HepG2 (cell line): ENCODE results near the gene URB1. TPM values are rescaled to one million over a fixed set of nuclear protein-coding genes. Genes with fewer than 3 reads are reported as not detected.

Experiments
- CENPX ChIP-seq: sonication (generic); formaldehyde crosslinking; IDR thresholded peaks from 2 replicates; pipeline ENCODE4 v1.9.0; 2021; ENCODE audit warnings: mild to moderate bottlenecking, missing genetic modification reagents, moderate library complexity
- DR1 ChIP-seq: sonication (generic); formaldehyde crosslinking; IDR thresholded peaks from 2 replicates; pipeline ENCODE4 v1.8.0; 2021; ENCODE audit warnings: mild to moderate bottlenecking, missing genetic modification reagents, inconsistent platforms
- ETS1 ChIP-seq: sonication (generic); formaldehyde crosslinking; IDR thresholded peaks from 2 replicates; pipeline ENCODE4 v1.4.0; 2020; ENCODE audit warnings: missing genetic modification reagents
- HCFC1 ChIP-seq: fragments of 150-350 bp; IDR thresholded peaks from 2 replicates; pipeline ENCODE4 v1.6.1; 2014; ENCODE audit warnings: low read depth, low read length
- HINFP ChIP-seq: sonication (generic); formaldehyde crosslinking; IDR thresholded peaks from 2 replicates; pipeline ENCODE4 v1.4.0; 2020; ENCODE audit warnings: low read depth, mild to moderate bottlenecking, missing genetic modification reagents
- HOXA3 ChIP-seq: sonication (generic); formaldehyde crosslinking; IDR thresholded peaks from 2 replicates; pipeline ENCODE4 v1.5.0; 2020; ENCODE audit warnings: missing genetic modification reagents
- MAFG ChIP-seq: sonication (generic); formaldehyde crosslinking; IDR thresholded peaks from 2 replicates; pipeline ENCODE4 v1.5.1; 2020; ENCODE audit warnings: mild to moderate bottlenecking, missing genetic modification reagents
- NPAS2 ChIP-seq: sonication (generic); formaldehyde crosslinking; IDR thresholded peaks from 2 replicates; pipeline ENCODE4 v1.8.0; 2022; ENCODE audit warnings: mild to moderate bottlenecking, missing genetic modification reagents, borderline replicate concordance
- SMAD9 ChIP-seq: sonication (generic); formaldehyde crosslinking; IDR thresholded peaks from 2 replicates; pipeline ENCODE4 v1.5.1; 2020; ENCODE audit warnings: mild to moderate bottlenecking, missing genetic modification reagents
- TP53 ChIP-seq: sonication (generic); formaldehyde crosslinking; conservative IDR thresholded peaks from 2 replicates; pipeline ENCODE4 v1.4.0; 2020; ENCODE audit warnings: missing genetic modification reagents
- ZC3H4 ChIP-seq: sonication (generic); formaldehyde crosslinking; IDR thresholded peaks from 2 replicates; pipeline ENCODE4 v1.4.0; 2020; ENCODE audit warnings: missing genetic modification reagents, borderline replicate concordance
- ZFY ChIP-seq: sonication (generic); formaldehyde crosslinking; IDR thresholded peaks from 2 replicates; pipeline ENCODE4 v1.4.0; 2020; ENCODE audit warnings: missing genetic modification reagents
- ZNF264 ChIP-seq: sonication (generic); formaldehyde crosslinking; IDR thresholded peaks from 2 replicates; pipeline ENCODE4 v1.4.0; 2020; ENCODE audit warnings: missing genetic modification reagents
- ZNF3 ChIP-seq: IDR thresholded peaks from 2 replicates; pipeline ENCODE4 v1.7.0; 2017; ENCODE audit warnings: inconsistent platforms
- ZNF460 ChIP-seq: sonication (generic); formaldehyde crosslinking; IDR thresholded peaks from 2 replicates; pipeline ENCODE4 v1.5.1; 2020; ENCODE audit warnings: missing genetic modification reagents, mild to moderate bottlenecking, borderline replicate concordance
- ZNF552 ChIP-seq: sonication (generic); formaldehyde crosslinking; IDR thresholded peaks from 2 replicates; pipeline ENCODE4 v1.9.0; 2022; ENCODE audit warnings: missing genetic modification reagents, mild to moderate bottlenecking, borderline replicate concordance
- ZNF569 ChIP-seq: sonication (generic); formaldehyde crosslinking; IDR thresholded peaks from 2 replicates; pipeline ENCODE4 v1.5.0; 2020; ENCODE audit warnings: mild to moderate bottlenecking, missing genetic modification reagents, moderate library complexity, borderline replicate concordance
- ZSCAN25 ChIP-seq: sonication (generic); formaldehyde crosslinking; IDR thresholded peaks from 2 replicates; pipeline ENCODE4 v1.8.0; 2022; ENCODE audit warnings: mild to moderate bottlenecking, missing genetic modification reagents
- polyA plus RNA-seq, 8 experiments: library from polyadenylated mRNA; depleted of rRNA in 3 of 8; stranded (reverse) in 7 of 8; unstranded in 1 of 8; fragments of >200 nt; fragmentation: Illumina TruSeq in 4 of 8; extraction: Trizol in 4 of 8; gene quantifications; 2 replicates each; pipeline versions ENCODE4 v1.2.1 to v1.2.3, GENCODE V29; 2011 to 2016; ENCODE audit warnings: low read depth in 4 of 8, missing spikeins in 1 of 8, mixed read lengths in 1 of 8; ENCODE audit not compliant: insufficient read depth in 1 of 8
- total RNA-seq, 5 experiments: library from RNA; depleted of rRNA; stranded (reverse); fragments of >200 nt; fragmentation: Illumina TruSeq; extraction: Trizol; gene quantifications; 2 replicates each; pipeline ENCODE4 v1.2.3, GENCODE V29; 2016; ENCODE audit warnings: low read depth in 1 of 5
- TF ChIP-seq, protein P1 (sequence below): sonication (generic); formaldehyde crosslinking; IDR thresholded peaks from 2 replicates; pipeline ENCODE4 v1.4.0; 2020; ENCODE audit warnings: missing genetic modification reagents
- TF ChIP-seq, protein P2 (sequence below): IDR thresholded peaks from 2 replicates; pipeline ENCODE4 v1.6.1; 2012; ENCODE audit warnings: inconsistent platforms
- TF ChIP-seq, protein P3 (sequence below): sonication (generic); formaldehyde crosslinking; IDR thresholded peaks from 2 replicates; pipeline ENCODE4 v1.4.0; 2020; ENCODE audit warnings: missing genetic modification reagents

URB1 gene
- total and polyA plus RNA-seq, 2 of the 13 experiments (the other 11 are each of a cell fraction or from before 2014, with no cell fraction given) = 4.5 to 16.7 TPM

DNA sequence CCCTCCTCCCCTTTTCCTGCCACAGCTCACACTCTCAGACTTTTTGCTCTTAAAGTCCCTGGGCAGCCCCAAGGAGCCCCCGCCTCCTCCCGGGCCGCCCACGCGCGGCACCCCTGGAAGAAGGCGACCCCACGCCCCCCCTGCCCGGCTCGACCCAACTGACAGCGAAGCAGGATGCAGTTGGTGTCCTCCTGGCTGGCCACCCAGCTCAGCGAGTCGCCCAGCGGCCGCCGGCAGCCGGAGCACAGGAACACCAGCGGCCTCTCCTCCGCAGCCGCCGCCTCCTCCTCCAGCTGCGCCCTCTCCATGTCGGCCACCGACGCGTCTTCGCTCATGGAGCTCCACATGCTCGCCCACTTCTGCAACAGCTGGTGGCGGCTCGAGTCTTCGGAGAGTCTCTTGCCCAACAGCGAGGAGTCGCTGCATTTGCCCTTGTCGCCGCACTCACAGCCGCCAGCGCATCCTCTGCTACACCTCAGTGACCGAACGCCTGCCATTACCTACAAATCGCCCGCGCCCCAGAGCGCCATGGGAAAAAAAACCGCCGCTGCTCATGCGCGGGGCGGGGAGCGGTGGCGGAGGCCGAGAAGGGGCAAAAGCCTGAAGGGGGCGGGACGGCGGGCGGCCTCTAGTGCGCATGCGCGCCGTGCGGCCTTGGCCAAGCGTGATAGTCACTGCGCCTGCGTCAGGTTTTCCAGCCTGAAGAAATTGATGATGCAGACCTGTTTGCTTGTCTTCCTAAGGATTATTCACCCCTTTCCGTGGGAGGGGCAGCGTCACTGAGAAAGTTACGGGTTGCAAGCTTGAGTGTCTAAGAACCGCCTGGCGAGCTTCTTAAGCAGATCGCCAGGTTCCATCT, 114.1 kb downstream of the URB1 start, which contains the start of gene MIS18A (continued):
- TF ChIP-seq DR1 (CRISPR knock-in tag) = peak; percentile 66
- TF ChIP-seq ZFY (CRISPR knock-in tag) = peak; percentile 67
- TF ChIP-seq ZC3H4 (CRISPR knock-in tag) = no peak
- no peak; the same call in 1 of the 2 replicates for TF ChIP-seq ETS1 (CRISPR knock-in tag)
- no peak for TF ChIP-seq SMAD9 (CRISPR knock-in tag)
- no peak for TF ChIP-seq HINFP
- no peak for TF ChIP-seq ZSCAN25 (CRISPR knock-in tag)
- TF ChIP-seq, protein P1, sequence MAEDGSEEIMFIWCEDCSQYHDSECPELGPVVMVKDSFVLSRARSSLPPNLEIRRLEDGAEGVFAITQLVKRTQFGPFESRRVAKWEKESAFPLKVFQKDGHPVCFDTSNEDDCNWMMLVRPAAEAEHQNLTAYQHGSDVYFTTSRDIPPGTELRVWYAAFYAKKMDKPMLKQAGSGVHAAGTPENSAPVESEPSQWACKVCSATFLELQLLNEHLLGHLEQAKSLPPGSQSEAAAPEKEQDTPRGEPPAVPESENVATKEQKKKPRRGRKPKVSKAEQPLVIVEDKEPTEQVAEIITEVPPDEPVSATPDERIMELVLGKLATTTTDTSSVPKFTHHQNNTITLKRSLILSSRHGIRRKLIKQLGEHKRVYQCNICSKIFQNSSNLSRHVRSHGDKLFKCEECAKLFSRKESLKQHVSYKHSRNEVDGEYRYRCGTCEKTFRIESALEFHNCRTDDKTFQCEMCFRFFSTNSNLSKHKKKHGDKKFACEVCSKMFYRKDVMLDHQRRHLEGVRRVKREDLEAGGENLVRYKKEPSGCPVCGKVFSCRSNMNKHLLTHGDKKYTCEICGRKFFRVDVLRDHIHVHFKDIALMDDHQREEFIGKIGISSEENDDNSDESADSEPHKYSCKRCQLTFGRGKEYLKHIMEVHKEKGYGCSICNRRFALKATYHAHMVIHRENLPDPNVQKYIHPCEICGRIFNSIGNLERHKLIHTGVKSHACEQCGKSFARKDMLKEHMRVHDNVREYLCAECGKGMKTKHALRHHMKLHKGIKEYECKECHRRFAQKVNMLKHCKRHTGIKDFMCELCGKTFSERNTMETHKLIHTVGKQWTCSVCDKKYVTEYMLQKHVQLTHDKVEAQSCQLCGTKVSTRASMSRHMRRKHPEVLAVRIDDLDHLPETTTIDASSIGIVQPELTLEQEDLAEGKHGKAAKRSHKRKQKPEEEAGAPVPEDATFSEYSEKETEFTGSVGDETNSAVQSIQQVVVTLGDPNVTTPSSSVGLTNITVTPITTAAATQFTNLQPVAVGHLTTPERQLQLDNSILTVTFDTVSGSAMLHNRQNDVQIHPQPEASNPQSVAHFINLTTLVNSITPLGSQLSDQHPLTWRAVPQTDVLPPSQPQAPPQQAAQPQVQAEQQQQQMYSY (CRISPR knock-in tag) = 0 out of 2 replicates have a peak, but pooled peaks have one; percentile 28
- no peak; the same call in 1 of the 2 replicates for TF ChIP-seq ZNF552 (CRISPR knock-in tag)
- TF ChIP-seq, protein P2, sequence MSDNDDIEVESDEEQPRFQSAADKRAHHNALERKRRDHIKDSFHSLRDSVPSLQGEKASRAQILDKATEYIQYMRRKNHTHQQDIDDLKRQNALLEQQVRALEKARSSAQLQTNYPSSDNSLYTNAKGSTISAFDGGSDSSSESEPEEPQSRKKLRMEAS = peak; percentile 73
- TF ChIP-seq HCFC1 = peak; percentile 38; the same call in 1 of the 2 replicates
- TF ChIP-seq HOXA3 (CRISPR knock-in tag) = peak; percentile 71; the same call in 1 of the 2 replicates
- no peak for TF ChIP-seq ZNF264 (CRISPR knock-in tag)
- TF ChIP-seq CENPX = no peak
- TF ChIP-seq ZNF3 = no peak
- TF ChIP-seq, protein P3, sequence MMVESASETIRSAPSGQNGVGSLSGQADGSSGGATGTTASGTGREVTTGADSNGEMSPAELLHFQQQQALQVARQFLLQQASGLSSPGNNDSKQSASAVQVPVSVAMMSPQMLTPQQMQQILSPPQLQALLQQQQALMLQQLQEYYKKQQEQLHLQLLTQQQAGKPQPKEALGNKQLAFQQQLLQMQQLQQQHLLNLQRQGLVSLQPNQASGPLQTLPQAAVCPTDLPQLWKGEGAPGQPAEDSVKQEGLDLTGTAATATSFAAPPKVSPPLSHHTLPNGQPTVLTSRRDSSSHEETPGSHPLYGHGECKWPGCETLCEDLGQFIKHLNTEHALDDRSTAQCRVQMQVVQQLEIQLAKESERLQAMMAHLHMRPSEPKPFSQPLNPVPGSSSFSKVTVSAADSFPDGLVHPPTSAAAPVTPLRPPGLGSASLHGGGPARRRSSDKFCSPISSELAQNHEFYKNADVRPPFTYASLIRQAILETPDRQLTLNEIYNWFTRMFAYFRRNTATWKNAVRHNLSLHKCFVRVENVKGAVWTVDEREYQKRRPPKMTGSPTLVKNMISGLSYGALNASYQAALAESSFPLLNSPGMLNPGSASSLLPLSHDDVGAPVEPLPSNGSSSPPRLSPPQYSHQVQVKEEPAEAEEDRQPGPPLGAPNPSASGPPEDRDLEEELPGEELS (CRISPR knock-in tag) = peak; percentile 43; the same call in 1 of the 2 replicates
- TF ChIP-seq ZNF460 (CRISPR knock-in tag) = no peak
- peak; percentile 17; the same call in 1 of the 2 replicates for TF ChIP-seq TP53 (CRISPR knock-in tag)
- TF ChIP-seq MAFG (CRISPR knock-in tag) = no peak
- no peak for TF ChIP-seq NPAS2
- no peak for TF ChIP-seq ZNF569
